ENCODE results near the gene TENM4. TPM values are rescaled to one million over a fixed set of nuclear protein-coding genes. Genes with fewer than 3 reads are reported as not detected.

Gene TENM4
- total RNA-seq, 1 donor from 2014 or later: under 0.01 TPM

DNA sequence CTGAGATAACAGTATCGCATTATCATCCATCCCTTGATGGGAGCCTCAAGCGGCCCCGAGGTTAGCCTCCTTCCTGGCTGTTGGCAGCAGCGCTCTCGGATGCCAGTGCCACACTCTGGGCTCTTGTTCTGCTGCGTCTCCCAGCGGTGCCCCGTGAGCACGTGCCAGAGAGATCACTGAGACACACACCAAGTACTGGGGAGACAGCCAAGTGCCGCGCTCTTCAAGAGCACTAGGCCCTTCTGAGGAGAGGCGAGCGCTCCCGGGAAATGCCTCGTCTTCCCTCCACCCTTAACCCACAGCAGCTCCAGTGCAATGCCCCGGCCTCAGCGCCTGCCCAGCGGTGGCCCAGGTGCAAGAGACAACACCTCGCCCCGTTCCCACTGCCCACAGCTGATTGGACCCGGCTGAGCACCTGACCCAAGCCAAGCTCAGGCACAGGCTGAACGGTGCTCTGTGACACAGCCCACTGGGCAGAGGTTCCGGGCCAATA lies 617.9 kb downstream of the TENM4 start:
- DNase-seq (ENCODE audit: low read depth, low spot score): no peak

DNA sequence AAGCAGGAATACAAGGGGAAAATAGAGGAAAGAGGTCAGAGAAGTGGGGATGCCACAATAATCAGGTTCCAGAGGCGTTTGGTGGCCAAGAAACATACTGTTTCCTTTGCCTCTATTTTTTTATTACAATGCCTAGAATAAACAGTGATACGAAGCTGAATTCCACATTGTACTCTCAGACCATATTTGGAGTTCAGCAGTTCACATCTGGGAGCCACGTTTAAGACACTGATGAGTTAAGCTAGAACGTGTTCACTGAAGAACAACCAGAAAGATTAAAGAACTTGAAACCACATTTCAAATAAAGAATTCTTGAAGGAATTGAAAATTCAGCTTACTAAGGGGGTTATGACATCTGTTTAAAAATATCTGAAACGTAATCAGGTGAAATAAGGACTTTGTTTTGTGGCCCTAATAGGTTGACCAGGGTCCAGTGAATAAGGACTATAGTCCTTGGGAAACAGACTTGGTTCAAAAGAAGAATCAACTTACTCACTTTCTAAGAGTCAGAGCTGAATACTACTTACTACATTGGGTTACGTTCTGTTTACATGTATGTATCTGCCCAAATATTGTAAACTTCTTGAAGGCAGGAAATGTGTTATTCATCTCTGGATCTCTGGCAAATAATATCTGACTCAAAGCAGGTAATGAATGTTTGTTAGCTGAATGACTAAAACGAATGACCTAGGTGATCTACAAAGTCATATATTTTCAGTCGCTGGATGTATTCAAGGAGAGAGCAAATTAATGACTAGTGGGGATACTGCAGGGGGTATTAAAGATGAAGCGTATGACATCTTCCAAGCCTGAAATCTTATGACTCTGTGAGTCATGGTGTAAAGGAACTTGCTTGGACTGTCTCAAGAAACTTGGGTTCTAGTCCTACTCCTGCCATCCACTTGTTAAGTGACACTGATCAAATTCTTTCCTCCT lies 619.2 kb downstream of the TENM4 start:
- DNase-seq (ENCODE audit: low read depth, low spot score): no peak

DNA sequence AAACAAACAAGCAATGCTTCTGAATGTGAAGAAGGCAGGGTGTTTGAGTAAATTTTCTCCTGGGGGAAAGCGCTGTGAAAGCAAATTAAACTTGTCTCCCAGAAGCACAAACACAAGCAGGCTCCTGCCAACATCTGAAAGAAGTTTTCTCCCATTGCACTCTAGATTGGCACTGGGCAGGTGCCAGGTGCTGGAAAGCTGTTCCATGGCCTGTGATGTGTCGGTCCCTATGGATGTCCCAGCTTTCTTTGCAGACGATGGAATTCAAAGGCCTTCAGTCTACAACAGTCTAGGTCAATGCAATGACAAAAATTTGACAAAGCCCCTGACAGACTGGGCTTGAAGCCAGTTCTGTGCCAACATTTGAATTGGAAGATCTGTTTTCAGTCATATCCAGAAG lies 620.1 kb downstream of the TENM4 start:
- DNase-seq (ENCODE audit: low read depth, low spot score): no peak

DNA sequence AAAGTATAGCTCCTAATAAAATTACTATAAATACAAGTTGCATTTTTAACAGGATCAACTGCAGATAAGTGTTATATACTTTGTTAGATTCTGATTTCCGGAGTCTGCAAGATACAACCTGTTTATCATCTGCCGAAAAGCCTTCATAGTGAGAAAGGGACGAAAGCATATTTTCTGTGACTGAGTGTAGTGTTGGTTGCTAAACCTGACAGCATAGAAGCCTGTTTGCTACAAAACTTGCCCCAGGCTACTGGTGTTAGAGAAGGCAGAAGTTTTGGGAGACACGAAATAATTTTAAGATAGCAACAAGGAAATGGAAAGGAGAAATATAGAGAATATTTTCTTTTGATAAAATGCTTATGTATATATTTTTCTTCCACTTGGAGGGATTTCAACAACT lies 622.6 kb downstream of the TENM4 start:
- DNase-seq (ENCODE audit: low read depth, low spot score): no peak

DNA sequence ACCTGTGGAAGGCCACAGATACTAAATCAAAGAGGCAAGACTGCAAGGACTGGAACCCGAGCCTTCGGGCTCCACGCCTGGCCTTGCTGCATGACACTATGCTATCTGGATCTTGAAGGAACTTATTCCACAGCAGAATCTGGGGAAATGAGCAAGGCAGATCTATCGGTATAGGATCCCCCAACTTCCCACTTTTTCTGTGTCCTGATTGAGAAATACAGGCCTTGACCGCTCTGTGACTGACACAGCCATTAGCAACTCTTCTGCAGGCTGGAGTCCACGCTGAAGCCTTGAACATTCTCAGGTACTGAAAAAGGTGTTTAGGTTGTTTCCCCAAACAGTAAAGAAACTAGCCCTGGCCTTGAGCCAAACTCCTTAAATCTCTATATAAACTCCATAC lies 625.0 kb downstream of the TENM4 start:
- DNase-seq (ENCODE audit: low read depth, low spot score): no peak

DNA sequence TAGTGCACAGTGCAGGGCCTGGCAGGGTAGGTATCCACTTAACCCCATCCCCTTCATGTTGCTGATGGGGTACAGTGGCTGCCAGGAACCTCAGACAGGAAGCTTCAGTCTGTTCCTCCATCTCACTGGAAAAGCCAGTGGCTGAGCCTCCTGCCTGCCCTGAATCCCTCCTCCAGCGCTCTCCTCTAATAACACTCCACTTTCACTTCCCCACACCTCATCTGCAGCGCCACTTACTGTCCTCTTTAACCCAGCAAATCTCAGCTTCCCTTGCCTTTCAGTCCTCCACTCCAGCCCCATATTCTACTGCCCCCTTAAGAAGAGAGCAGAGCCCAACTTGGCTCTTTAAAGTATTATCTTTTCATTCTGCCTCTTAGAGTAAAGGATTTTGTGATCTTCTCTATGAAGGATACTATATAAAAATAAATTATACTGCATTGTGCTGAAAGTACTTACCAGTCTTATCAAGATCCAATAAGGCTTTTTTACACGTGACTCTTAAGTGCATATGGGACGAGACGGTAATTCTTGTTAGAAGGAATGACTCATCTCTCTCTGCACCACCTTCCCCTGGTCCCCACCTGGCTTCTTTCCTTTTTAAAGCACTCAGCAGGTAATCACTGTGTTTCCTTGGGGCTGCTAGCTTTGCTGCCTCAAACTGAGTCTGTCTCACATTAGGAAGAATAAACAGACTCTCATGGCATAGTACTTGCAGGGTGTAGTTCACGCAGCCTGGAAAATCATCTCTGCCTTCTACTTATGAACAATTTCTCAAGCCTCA lies 628.1 kb downstream of the TENM4 start:
- no peak for DNase-seq (ENCODE audit: low read depth, low spot score)

DNA sequence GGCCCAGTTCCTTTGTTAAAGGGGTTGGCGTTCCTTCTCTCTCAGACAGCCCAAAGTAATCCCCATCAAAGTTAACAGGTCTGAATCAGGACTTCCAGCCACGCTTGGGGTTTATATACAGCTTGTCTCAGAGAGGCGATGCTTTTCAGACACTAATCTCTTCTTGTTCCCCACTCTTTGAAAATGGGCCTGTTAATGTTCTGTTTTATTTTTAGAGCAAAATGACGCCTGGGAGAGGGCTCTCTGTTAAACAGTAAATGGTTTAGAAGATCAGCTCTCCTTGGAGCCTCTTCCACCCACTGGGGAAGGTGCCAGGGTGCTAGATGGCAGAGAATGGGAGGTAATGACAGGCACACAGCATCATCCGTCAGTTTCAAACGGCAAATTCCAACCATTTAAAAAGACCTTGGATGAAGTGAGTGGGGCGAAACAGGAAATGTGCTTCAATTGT lies 630.2 kb downstream of the TENM4 start:
- no peak for DNase-seq (ENCODE audit: low read depth, low spot score)

DNA sequence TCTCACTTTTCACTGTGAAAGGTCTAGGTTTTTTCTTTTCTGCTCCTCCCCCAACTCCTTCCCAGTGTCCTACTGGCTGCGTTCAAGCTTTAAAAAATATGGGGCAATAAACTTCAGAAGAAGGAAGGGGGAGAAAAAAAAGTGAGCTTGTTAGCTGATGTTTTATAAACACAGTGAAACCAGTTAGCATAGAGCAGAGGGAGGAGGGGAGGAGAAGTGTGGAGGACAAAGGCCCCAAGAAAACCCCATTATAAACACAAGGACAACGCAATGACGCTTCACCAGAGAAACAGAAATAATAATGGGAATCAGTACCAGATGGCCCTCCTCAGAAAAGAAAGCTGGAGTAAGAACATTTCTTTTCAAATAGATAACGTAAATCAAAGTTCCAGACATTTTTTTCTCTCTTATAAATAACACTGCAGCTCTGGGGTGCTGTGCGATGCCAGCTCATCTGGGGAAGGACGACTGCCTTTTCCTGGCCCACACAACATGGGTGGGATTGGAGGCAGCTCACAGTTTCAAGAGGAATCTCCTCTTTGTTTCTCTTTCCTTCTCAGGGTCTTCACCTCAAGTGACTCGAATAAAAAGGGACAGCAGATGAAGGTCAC lies 630.8 kb downstream of the TENM4 start:
- no peak for DNase-seq (ENCODE audit: low read depth, low spot score)

DNA sequence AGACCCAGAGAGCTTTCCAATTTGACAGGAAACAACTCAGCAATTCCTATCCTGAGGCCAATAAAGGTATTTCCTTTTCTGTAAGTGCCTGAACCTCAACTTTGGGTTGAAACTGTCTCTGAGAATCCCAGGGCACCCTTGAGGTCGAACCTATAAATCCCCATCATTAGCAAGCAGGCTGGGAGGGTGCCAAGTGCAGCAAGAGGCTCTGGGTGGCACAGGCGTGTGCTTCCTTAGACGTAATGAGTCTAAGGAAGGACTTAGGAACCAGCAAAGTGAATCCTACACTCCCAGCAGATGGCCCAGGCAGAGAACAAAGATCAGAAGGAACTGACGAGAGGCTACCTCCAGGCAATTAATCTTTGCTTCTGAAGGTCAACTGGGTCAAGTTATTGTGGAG lies 631.9 kb downstream of the TENM4 start:
- no peak for DNase-seq (ENCODE audit: low read depth, low spot score)

DNA sequence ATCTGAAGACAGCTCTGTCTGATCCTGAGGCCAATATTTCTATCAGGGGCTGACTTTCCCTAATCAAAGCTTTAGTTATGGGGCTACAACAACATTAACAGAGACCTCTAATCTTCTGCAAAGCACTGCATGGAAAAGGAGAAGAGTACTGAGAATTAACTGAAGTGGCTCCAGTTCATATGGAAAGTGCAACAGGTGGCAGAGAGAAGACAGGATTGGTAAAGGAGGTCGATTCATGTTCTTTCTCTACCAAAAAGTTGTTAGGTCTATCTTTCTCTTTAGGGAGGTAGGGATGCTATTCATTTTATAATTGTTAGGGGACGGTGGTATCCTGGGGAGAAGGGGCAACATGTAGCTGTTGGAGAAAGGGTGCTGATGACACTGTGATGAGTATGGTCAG lies 633.5 kb downstream of the TENM4 start:
- DNase-seq (ENCODE audit: low read depth, low spot score): no peak

DNA sequence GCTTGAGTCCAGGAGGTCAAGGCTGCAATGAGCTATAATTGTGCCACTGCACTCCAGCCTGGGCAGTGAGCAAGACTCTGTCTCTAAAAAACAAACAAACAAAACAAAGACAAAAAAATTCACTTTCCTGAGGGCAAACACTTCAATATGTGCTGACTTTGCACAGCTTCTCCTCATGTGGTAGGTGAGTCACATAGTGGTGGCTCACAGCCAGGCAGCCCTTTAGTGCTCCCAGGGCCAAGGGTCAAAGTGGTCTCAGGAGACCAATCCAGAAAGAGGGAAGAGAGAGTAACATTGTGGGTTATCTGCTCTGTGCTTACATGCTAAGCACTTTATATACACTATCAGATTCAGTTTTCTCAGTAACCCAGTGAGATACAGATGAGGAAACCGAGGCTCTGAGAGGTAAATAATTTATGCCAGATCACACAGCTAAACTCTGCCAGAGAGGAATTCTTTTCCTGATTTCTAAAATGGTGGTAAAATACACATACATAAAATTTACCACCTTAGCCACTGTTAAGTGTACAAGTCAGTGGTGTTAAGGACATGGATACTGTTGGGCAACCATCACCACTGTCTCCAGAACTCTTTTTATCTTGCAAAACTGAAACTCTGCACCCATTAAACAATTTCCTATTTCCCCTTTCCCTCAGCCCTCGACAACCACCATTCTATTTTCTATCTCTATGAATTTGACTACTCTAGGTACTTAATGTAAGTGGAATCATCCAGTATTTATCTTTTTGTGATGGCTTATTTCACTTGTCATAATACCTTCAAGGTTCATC lies 634.4 kb downstream of the TENM4 start:
- no peak for DNase-seq (ENCODE audit: low read depth, low spot score)

DNA sequence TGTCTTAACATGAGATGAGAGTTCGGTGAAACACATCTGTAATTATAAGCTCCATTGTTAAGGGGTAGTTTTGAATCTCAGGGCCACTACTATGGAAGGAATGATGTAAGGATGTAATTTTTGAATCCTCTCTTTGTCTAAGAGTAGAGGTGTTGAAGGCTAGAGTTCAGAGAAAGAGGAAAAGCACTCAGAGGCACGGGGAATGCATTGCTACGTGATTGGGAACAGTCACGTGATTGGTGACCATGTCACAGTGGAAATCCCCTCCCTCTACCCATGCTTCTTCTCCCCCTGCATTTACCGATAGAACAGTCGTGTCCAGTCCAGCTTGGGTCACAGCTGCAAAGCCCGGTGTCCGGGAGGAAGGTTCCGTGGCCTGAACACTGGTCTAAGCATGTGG lies 635.8 kb downstream of the TENM4 start:
- DNase-seq (ENCODE audit: low read depth, low spot score): no peak

DNA sequence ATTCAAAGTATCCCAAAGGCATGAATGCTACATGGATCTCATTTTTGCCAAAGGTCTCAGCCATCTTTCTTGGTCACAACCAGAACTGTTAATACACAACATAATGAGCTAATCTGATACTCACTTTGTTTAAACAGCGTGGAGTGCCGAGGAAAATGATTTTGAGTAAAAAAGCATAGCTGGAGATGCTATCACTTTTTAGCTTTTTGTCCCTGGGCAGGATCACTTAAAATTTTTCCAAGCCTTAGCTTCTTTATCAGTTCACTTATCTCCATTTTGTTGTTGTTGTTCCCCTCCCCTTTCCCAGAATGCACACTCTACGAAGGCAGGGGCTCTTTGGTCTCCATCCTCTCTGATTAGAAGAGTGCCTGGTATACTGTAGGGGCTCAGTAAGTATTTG lies 636.8 kb downstream of the TENM4 start:
- no peak for DNase-seq (ENCODE audit: low read depth, low spot score)

DNA sequence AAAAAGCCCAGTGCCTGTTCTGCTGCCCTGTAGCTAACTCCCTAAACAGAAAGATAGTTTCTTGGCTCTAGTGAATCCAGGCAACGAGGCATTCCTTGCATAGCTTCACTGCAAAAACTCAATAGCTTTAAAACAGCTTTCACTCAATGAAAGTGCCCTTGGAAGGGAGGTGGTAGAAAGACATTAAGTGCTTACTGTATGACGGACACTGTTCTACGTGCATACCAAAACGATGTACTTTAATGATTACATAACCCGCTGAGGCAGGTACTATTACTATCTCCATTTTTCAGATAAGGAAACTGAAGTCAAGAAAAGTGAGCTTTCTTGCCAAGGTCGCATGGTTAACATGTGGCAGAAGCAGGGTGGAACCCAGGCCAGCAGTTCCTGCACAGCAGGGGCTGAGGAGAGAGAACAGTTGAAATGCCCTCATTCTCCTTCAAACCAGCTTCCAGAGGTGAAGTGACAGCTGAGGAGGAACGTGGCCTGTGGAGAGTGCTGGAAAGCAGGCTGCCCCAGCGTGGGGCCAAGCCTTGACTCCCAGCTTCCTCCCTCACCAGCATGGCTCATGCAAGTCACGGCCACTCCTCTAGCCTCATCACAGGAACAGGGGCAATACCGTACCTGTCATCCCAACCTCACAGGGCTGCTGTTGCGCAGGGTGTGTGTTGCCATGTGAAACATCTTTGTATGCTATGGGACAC lies 638.6 kb downstream of the TENM4 start:
- no peak for DNase-seq (ENCODE audit: low read depth, low spot score)

DNA sequence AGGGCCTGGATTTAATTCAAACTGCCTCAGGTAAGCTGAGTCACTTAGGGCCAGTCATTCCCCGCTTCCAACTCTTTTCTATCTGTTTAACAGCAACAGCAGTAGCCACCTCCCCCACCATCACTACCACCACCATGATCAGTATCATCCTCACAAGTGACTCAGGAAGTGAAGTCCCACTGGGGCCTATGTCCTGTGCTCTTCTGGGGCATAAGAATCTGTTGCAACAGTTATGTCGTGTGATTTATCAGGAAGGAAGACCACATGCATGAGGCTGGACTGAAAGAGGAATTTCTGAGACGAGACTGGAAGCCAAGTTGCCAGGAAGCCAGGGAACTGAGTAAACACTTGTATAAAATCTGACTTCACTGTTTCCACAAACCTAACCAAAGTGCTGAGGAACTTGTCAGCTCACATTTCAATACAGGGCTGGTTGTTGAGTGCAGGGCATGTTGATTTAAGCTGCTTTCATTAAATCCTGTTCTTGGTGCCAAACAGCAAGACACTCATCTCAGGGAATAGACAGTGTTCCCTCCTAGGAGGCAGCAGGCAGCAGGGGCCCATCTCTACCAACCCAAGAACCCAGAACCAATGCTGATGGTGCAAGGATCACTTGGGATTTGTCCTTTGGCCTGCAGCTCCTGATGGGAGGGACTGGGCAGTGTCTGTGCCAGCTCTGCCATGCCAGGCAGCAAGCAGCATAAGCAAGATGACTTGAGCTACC lies 639.5 kb downstream of the TENM4 start:
- peak; percentile 39 for DNase-seq (ENCODE audit: low read depth, low spot score)

DNA sequence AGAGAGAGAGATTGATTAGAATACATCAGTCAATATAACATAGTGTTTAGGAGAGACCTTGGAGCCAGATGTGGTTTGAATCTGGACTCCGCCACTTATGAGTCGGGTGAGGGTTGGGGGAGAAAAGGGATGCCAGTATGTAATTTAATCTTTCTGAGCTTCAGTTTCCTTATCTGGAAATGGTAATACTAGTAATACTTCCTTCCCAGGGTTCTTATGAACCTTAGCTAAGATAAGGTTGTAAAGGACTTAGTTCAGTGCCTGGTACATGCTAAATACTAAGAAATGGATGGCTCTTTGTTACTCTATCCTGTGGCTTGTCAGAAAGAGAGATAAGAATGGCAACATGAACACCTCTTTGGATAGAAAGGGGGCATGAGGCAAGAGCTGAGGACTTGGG lies 640.1 kb downstream of the TENM4 start:
- no peak for DNase-seq (ENCODE audit: low read depth, low spot score)

DNA sequence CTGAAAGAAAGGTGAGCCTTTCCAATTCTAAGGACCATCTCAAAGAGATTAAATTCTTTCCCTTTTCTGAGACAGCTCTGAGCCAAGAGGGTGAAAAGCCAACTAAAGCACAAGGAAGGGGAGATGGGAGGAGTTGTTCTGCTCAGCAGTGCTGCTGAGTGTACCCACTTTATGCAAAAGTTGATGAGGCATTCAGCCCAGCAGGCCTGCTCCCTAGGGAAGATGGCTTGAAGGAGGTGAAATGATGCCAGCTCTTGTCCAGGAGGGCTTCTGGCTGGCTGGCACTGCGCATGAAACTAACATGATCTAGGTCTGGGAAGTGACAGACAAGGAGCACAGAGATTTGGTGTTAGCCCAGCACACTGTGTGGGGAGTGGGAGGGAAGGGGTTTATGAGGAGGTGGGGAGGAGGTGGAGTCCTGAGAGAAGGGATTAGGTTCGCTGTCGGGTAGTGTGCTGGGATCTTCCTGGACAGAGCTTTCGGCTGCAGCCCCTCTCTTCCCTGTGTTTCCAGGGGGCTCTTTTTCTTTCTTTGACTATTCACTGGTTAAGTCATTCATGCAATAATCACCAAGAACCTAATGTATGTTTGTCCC lies 640.6 kb downstream of the TENM4 start:
- DNase-seq (ENCODE audit: low read depth, low spot score): no peak

DNA sequence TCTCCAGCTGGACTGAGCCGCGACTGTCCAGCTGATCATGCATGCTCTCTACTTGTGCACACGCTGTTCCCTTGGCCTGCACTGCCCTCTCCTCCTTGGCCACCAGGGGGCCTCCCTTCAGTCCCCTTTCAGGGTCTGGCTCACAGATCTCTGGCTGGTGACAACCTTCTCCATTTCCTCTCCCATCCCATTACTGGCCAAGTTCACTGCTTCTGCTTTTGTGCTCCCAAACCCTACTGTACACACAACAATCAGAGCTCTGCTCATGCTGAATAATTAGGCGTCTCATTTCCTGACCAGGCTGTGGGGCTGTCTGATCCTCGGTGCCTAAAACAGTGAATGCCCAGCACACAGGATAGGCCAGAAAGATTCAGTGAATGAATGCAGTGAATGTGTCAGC lies 642.2 kb downstream of the TENM4 start:
- DNase-seq (ENCODE audit: low read depth, low spot score): peak; percentile 19

DNA sequence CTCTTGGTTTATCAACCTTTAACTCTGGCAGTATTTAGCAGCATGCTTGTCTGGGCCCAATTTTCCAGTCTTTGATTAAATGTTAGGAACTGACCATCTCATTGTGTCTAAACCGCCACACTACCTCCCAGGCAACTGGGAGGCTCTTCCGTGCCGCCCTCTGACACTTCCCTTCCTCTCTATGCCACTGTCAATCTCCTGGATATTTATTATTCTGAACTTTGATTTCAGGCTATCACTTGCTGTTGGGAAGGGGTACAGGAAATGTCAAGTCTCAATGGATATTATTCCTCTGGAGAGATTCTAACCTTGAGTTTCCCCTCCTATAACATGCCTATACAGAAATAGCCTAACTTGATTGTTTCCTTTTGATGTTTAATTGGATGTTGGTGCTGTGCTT lies 643.3 kb downstream of the TENM4 start:
- DNase-seq (ENCODE audit: low read depth, low spot score): no peak
